GM18951 (cell line): Measurements from ENCODE around the gene CENPL.
"Not testable (repeated sequence)": the region's sequence is repeated elsewhere in the genome, so short reads cannot be mapped to it uniquely, and the experiment has no call there.

Experiments used
- POLR2A ChIP-seq: IDR thresholded peaks from 4 replicates; pipeline ENCODE4 v1.6.1; 2011; ENCODE audit warnings: mild to moderate bottlenecking; ENCODE audit not compliant: insufficient read length, insufficient read depth; ENCODE audit errors: extremely low read depth
- in situ Hi-C: fragments of 300-500 bp; cut with MboI; formaldehyde crosslinking; loops from one replicate; pipeline ENCODE4 v1.12.0; 2022; ENCODE audit warnings: low sequenced_read_pairs, mixed read lengths, inconsistent platforms; ENCODE audit not compliant: unreplicated experiment

The CENPL gene

GRCh38 chr1:173827611-173828010 lies 2.9 kb upstream of the CENPL start:
- TF ChIP-seq POLR2A, result no peak
- in situ Hi-C loops, result no loop called here

GRCh38 chr1:173823781-173824314 lies 835 bp downstream of the CENPL start:
- in situ Hi-C loops, result loop anchor here (25.0 kb wide), 1 partner anchor 387 kb away; no protein-coding TSS in a partner anchor
- TF ChIP-seq POLR2A, result no peak

GRCh38 chr1:173821680-173822079 lies 3.0 kb downstream of the CENPL start:
- no peak for TF ChIP-seq POLR2A
- in situ Hi-C loops, result loop anchor here (25.0 kb wide), 1 partner anchor 384 kb away; no protein-coding TSS in a partner anchor

- TF ChIP-seq POLR2A, result no peak
- in situ Hi-C loops, result loop anchor here (25.0 kb wide), 1 partner anchor 381 kb away; no protein-coding TSS in a partner anchor
Measured at GRCh38 chr1:173818459-173818858, 6.2 kb downstream of the CENPL start.

- in situ Hi-C loops, result loop anchor here (25.0 kb wide), 1 partner anchor 376 kb away; no protein-coding TSS in a partner anchor
Measured at GRCh38 chr1:173813654-173814053, 11.0 kb downstream of the CENPL start.

- no peak for TF ChIP-seq POLR2A
- in situ Hi-C loops, result loop anchor here (25.0 kb wide), 1 partner anchor 366 kb away; no protein-coding TSS in a partner anchor
Measured at GRCh38 chr1:173802961-173803360, 21.7 kb downstream of the CENPL start.

- in situ Hi-C loops, result loop anchor here (25.0 kb wide), 2 partner anchors 363 to 1063 kb away; no protein-coding TSS in a partner anchor
Measured at GRCh38 chr1:173799995-173800394, 24.7 kb downstream of the CENPL start.

GRCh38 chr1:173798078-173798477 lies 26.6 kb downstream of the CENPL start:
- in situ Hi-C loops, result loop anchor here (25.0 kb wide), 1 partner anchor 1061 kb away; no protein-coding TSS in a partner anchor

GRCh38 chr1:173789841-173790240 lies 34.8 kb downstream of the CENPL start:
- in situ Hi-C loops, result loop anchor here (25.0 kb wide), 1 partner anchor 1053 kb away; no protein-coding TSS in a partner anchor
- TF ChIP-seq POLR2A, result no peak

More at GRCh38 chr1:173798078-173798477, 26.6 kb downstream of the CENPL start:
- no peak for TF ChIP-seq POLR2A

GRCh38 chr1:173784997-173785396 lies 39.7 kb downstream of the CENPL start:
- in situ Hi-C loops, result loop anchor here (25.0 kb wide), 1 partner anchor 1048 kb away; no protein-coding TSS in a partner anchor
- TF ChIP-seq POLR2A, result no peak

GRCh38 chr1:173779936-173780335 lies 44.7 kb downstream of the CENPL start:
- in situ Hi-C loops, result loop anchor here (25.0 kb wide), 1 partner anchor 1043 kb away; no protein-coding TSS in a partner anchor
- no peak for TF ChIP-seq POLR2A

- in situ Hi-C loops, result loop anchor here (25.0 kb wide), 1 partner anchor 1038 kb away; no protein-coding TSS in a partner anchor
Measured at GRCh38 chr1:173775578-173776226, 49.0 kb downstream of the CENPL start.

GRCh38 chr1:173771560-173771959 lies 53.1 kb downstream of the CENPL start:
- TF ChIP-seq POLR2A, result no peak
- in situ Hi-C loops, result no loop called here

More at GRCh38 chr1:173775578-173776226, 49.0 kb downstream of the CENPL start:
- no peak for TF ChIP-seq POLR2A

GRCh38 chr1:173770330-173770729 lies 54.4 kb downstream of the CENPL start:
- in situ Hi-C loops, result not testable (repeated sequence)

- in situ Hi-C loops, result no loop called here
- TF ChIP-seq POLR2A, result no peak
Measured at GRCh38 chr1:173768827-173769226, 55.9 kb downstream of the CENPL start.
